Measurements from ENCODE around the gene SLC27A6. TPM values are rescaled to one million over a fixed set of nuclear protein-coding genes. Genes with fewer than 3 reads are reported as not detected.

Gene SLC27A6
- polyA plus RNA-seq, 1 of the 3 experiments (the other 2 are of a cell fraction), result 0.12 TPM

GRCh38 chr5:129022599-129022998 is 57.3 kb downstream of the SLC27A6 start:
- Histone ChIP-seq H3K27me3 (ENCODE audit: insufficient read depth) (no peaks in the 10 kb centered on the region), H3K9ac (no peak overlapping the region), H3K79me2 (ENCODE audit: insufficient read depth) (no peaks in the 10 kb centered on the region), H3K4me1 (ENCODE audit: control insufficient read depth in 1 of 2, insufficient read depth in 2 of 2, low read depth in 1 of 2, low read length in 1 of 2) (peaks cover 0 to 26% of the 10 kb centered on the region in 2 experiments; a peak in 2 of 4 replicates), H3K27ac (ENCODE audit: low read depth in 2 of 2, low read length in 1 of 2) (peak overlapping the region in 1 of 2 experiments; percentile 75; a peak in 2 of 4 replicates), H3K9me3 (no peaks in the 10 kb centered on the region), H4K20me1 (ENCODE audit: insufficient read depth) (no peaks in the 10 kb centered on the region), H3K4me3 (ENCODE audit: low read depth in 2 of 2, low read length in 1 of 2) (no peak overlapping the region), H3K9me2 (no peaks in the 10 kb centered on the region), H3K36me3 (replicated peaks in 1 of 2; ENCODE audit: control insufficient read depth in 1 of 2, insufficient read depth in 2 of 2, low read length in 1 of 2) (no peaks in the 10 kb centered on the region), H3K4me2 (no peak overlapping the region), H3F3A (replicated peaks; ENCODE audit: insufficient read depth) (no peaks in the 10 kb centered on the region), H2AFZ (ENCODE audit: low read depth) (no peak overlapping the region)
- no peak for TF ChIP-seq EZH2phosphoT487 (IDR thresholded peaks at IDR 0.05; ENCODE audit: borderline replicate concordance, low read depth)
- no peak for DNase-seq
- ChIA-PET CTCF (no interaction called here), POLR2A (no interaction called here)
- WGBS (ENCODE audit: low lambda C conversion rate), result 41% methylated on average over 2 of the region's 2 CpGs

GRCh38 chr5:129027260-129027659 is 62.0 kb downstream of the SLC27A6 start:
- H3K9ac ChIP-seq, result no peak overlapping the region
- H3K4me3 ChIP-seq (ENCODE audit: low read depth in 2 of 2, low read length in 1 of 2), result no peak overlapping the region
- H3K9me2 ChIP-seq, result no peaks in the 10 kb centered on the region
- peak; percentile 33 for DNase-seq
- H3K79me2 ChIP-seq (ENCODE audit: insufficient read depth), result no peaks in the 10 kb centered on the region
- peak overlapping the region in 1 of 2 experiments; percentile 96; a peak in 3 of 4 replicates for H3K27ac ChIP-seq (ENCODE audit: low read depth in 2 of 2, low read length in 1 of 2)
- H3K36me3 ChIP-seq (replicated peaks in 1 of 2; ENCODE audit: control insufficient read depth in 1 of 2, insufficient read depth in 2 of 2, low read length in 1 of 2), result no peaks in the 10 kb centered on the region
- no peaks in the 10 kb centered on the region for H3K9me3 ChIP-seq
- H3K4me1 ChIP-seq (ENCODE audit: control insufficient read depth in 1 of 2, insufficient read depth in 2 of 2, low read depth in 1 of 2, low read length in 1 of 2), result peaks cover 0 to 10% of the 10 kb centered on the region in 2 experiments; a peak in 2 of 4 replicates
- WGBS (ENCODE audit: low lambda C conversion rate), result 5% methylated on average over 1 of the region's 1 CpG
- H3K27me3 ChIP-seq (ENCODE audit: insufficient read depth), result no peaks in the 10 kb centered on the region
- POLR2A ChIA-PET, result no interaction called here
- no peak for TF ChIP-seq USF2 (IDR thresholded peaks at IDR 0.05; ENCODE audit: borderline replicate concordance, low read depth, low read length)
- TF ChIP-seq RCOR1 (IDR thresholded peaks at IDR 0.05; ENCODE audit: low read length), result peak; percentile 64; the same call in 1 of the 2 replicates
- TF ChIP-seq EP300 (IDR thresholded peaks at IDR 0.05; ENCODE audit: borderline replicate concordance in 1 of 2, low read depth in 1 of 2, low read length in 1 of 2), result peak in 1 of 2 experiments; percentile 83; a peak in 2 of 4 replicates
- TF ChIP-seq RAD21 (IDR thresholded peaks at IDR 0.05; ENCODE audit: low read length), result peak; percentile 24
- TF ChIP-seq FOXM1 (IDR thresholded peaks at IDR 0.05; ENCODE audit: low read depth), result no peak
- TF ChIP-seq MXI1 (IDR thresholded peaks at IDR 0.05; ENCODE audit: low read depth, low read length), result peak; percentile 48; the same call in 1 of the 2 replicates
- H3F3A ChIP-seq (replicated peaks; ENCODE audit: insufficient read depth), result no peaks in the 10 kb centered on the region
- CTCF ChIA-PET, result no interaction called here
- no peaks in the 10 kb centered on the region for H4K20me1 ChIP-seq (ENCODE audit: insufficient read depth)
- no peak overlapping the region for H3K4me2 ChIP-seq
- H2AFZ ChIP-seq (ENCODE audit: low read depth), result no peak overlapping the region

GRCh38 chr5:129031886-129032683 is 66.8 kb downstream of the SLC27A6 start:
- no peaks in the 10 kb centered on the region for H4K20me1 ChIP-seq (ENCODE audit: insufficient read depth)
- ChIA-PET CTCF (no interaction called here), POLR2A (no interaction called here)
- no peak for DNase-seq
- no peak overlapping the region for H2AFZ ChIP-seq (ENCODE audit: low read depth)
- H3K27ac ChIP-seq (ENCODE audit: low read depth in 2 of 2, low read length in 1 of 2), result no peak overlapping the region
- no peaks in the 10 kb centered on the region for H3F3A ChIP-seq (replicated peaks; ENCODE audit: insufficient read depth)
- no peaks in the 10 kb centered on the region for H3K27me3 ChIP-seq (ENCODE audit: insufficient read depth)
- H3K9ac ChIP-seq, result no peak overlapping the region
- H3K9me3 ChIP-seq, result no peaks in the 10 kb centered on the region
- H3K79me2 ChIP-seq (ENCODE audit: insufficient read depth), result no peaks in the 10 kb centered on the region
- H3K9me2 ChIP-seq, result no peaks in the 10 kb centered on the region
- H3K4me3 ChIP-seq (ENCODE audit: low read depth in 2 of 2, low read length in 1 of 2), result no peak overlapping the region
- no peaks in the 10 kb centered on the region for H3K36me3 ChIP-seq (replicated peaks in 1 of 2; ENCODE audit: control insufficient read depth in 1 of 2, insufficient read depth in 2 of 2, low read length in 1 of 2)
- H3K4me2 ChIP-seq, result no peak overlapping the region
- peaks cover 0 to 3% of the 10 kb centered on the region in 2 experiments; a peak in 1 of 4 replicates for H3K4me1 ChIP-seq (ENCODE audit: control insufficient read depth in 1 of 2, insufficient read depth in 2 of 2, low read depth in 1 of 2, low read length in 1 of 2)
- TF ChIP-seq FOSL2 (IDR thresholded peaks at IDR 0.05; ENCODE audit: borderline replicate concordance, low read depth) (no peak), YY1 (IDR thresholded peaks at IDR 0.05; ENCODE audit: low read depth) (no peak), TEAD4 (IDR thresholded peaks at IDR 0.05; ENCODE audit: borderline replicate concordance, insufficient read depth) (no peak), EZH2phosphoT487 (IDR thresholded peaks at IDR 0.05; ENCODE audit: borderline replicate concordance, low read depth) (no peak), RFX5 (IDR thresholded peaks at IDR 0.05; ENCODE audit: low read length) (no peak), TAF1 (IDR thresholded peaks at IDR 0.05; ENCODE audit: borderline replicate concordance, low read depth, low read length) (no peak), NRF1 (IDR thresholded peaks at IDR 0.05; ENCODE audit: low read depth, low read length) (no peak), USF2 (IDR thresholded peaks at IDR 0.05; ENCODE audit: borderline replicate concordance, low read depth, low read length) (no peak), TCF12 (IDR thresholded peaks at IDR 0.05) (no peak), RXRA (IDR thresholded peaks at IDR 0.05; ENCODE audit: borderline replicate concordance, low read depth) (no peak), EP300 (IDR thresholded peaks at IDR 0.05; ENCODE audit: borderline replicate concordance in 1 of 2, low read depth in 1 of 2, low read length in 1 of 2) (no peak), NFIC (IDR thresholded peaks at IDR 0.05; ENCODE audit: borderline replicate concordance) (no peak), CHD2 (IDR thresholded peaks at IDR 0.05; ENCODE audit: low read length, partially characterized antibody) (no peak), JUND (IDR thresholded peaks at IDR 0.05) (no peak)

Data from SK-N-SH (cell line).